Measurements from ENCODE around the gene HOATZ.
A peak's percentile ranks its signal among the peaks of the same experiment; 100 is the strongest.

Gene HOATZ

GRCh38 chr11:111523343-111523742 is 8.8 kb downstream of the HOATZ start:
- DNase-seq = no peak

DNA sequence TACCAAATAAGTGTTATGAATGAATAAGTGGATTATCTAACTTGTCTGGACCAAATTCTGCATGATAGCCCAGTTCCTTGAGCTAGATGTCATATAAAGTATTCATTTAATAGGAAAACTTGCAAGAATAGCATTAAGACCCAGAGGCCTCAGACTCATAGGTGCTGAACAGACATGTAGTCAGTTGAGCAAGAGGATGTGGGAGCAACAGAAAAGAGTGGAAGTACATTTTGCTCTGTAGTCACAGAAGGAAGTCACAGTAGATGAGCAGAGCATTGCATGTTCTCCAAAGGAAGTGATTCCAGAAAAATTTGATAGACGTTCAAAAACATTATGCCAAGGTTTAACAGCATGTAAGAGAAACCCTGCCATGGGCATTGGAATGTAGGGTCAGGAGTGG is 9.5 kb downstream of the HOATZ start:
- no peak for DNase-seq

- no peak for DNase-seq
Measured at GRCh38 chr11:111525456-111525855, 10.9 kb downstream of the HOATZ start.

GRCh38 chr11:111526501-111526900 is 11.9 kb downstream of the HOATZ start:
- DNase-seq = no peak

DNA sequence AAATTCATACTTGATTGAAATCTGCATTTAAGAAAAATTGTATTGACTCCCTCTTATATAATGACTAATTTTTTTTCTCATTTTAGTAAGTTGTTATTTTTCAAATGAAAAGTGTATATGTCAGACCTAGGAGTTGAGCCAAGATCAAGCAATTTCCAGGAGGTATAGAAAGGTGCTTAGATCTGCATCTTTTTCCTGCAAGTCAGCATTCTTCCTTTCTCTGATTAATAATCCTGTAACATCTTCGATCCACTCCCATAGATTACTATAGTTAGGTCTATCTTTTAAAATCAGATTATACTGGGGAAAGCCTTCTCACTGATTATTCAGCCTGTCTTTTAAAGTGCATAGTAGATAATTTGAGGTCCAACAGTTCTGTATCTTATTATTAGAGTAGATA is 12.7 kb downstream of the HOATZ start:
- no peak for DNase-seq

DNA sequence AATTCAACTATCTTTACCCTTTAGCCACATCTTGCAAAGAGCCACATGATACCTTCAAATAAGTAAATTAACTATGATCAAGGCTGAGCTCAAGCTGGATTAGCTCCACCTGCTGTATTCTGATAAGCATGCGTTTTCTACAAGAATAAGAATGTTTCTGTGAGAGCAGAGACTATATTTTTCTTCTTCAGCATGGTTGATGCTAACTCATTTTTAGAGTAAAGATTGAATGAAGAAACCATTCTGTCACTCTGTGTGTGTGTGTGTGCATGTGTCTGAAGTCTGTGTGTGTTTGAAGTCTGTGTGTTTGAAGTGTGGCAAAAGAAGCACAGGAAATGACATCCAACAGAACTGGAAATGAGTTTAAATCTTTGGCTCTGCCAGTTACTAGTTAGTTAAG is 14.0 kb downstream of the HOATZ start:
- no peak for DNase-seq

GRCh38 chr11:111530091-111530490 is 15.5 kb downstream of the HOATZ start:
- no peak for DNase-seq

- no peak for DNase-seq
Measured at GRCh38 chr11:111531136-111531535, 16.6 kb downstream of the HOATZ start.

GRCh38 chr11:111531687-111532364 is 17.2 kb downstream of the HOATZ start:
- DNase-seq = peak; percentile 74

DNA sequence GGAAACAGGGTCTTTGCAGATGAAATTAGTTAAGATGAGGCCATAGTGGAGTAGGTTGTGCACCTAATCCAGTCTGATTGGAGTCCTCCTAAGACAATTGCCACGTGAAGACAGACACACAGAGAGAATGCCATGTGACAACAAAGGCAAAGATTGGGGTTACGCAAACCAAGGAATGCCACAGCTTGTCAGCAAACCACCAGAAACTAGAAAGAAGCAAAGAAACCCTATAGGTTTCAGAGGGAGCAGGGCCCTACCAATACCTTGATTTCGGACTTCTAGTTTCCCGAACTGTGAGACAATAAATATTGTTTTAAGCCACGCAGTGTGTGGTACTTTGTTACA is 17.8 kb downstream of the HOATZ start:
- DNase-seq = no peak

GRCh38 chr11:111535281-111535680 is 20.7 kb downstream of the HOATZ start:
- DNase-seq = no peak

DNA sequence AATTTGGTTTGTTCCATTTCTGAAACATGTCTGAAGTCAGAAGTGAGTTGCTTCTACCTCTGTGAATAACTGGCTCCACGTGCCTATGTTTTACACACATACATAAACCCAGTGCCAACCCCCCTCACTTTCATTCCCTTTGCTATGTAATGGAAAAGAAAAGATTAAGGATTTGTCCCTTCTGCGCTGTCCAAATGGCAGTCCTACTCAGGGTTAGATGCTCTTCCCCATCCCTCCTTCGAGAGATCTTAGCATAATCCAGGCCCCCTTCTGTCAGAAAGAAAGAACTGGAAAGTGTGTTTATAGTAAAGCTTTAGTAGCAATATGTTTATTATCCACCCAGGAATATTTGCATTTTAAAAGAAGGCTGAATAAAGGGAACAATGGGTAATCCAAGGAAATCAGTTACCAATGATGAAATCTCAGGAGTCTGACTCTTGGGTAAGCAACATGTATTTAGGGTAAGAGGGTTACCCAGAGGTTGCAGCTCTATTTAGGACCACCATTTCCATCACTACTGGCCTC is 22.8 kb downstream of the HOATZ start:
- DNase-seq = no peak

- DNase-seq = no peak
Measured at GRCh38 chr11:111538407-111539114, 24.0 kb downstream of the HOATZ start.

GRCh38 chr11:111539426-111540113 is 25.0 kb downstream of the HOATZ start:
- no peak for DNase-seq

DNA sequence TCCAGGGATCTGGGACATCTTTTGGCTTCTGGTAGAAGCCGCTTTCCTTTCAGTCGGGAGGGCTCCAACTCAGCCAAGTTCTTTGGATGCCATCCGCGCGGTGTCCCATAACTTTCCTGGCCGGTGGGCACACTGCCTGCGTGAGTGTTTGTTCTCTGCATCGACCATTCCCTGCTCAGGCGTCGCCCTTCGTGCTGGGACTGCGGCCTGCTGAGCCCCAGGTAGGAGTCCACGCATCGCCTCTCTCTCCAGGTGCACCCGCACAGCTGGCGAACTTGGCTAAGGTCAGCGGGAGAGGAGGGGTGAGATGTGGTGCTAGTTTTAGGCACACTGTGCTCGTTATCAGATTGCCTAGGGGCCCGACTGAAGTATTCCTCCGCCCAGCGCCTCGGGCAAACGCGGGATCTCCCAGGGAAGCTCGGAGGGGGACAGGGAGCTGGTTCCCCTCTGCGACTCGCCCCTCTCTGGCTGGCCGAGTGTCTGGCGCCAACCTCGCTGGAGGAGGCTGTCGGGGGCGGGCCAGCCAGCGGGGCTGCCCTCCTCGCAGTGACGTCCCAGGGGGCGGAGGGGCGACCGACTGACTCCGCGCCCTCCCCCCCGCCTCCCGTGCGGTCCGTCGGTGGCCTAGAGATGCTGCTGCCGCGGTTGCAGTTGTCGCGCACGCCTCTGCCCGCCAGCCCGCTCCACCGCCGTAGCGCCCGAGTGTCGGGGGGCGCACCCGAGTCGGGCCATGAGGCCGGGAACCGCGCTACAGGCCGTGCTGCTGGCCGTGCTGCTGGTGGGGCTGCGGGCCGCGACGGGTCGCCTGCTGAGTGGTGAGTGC is 25.7 kb downstream of the HOATZ start, which contains the start of gene LAYN:
Gene LAYN (plus strand): TSS at position 607 of the 823 bp plus-strand sequence. CDS start 124 bp downstream, at position 731.
- peak; percentile 72 for DNase-seq

- no peak for DNase-seq
Measured at GRCh38 chr11:111540937-111541253, 26.3 kb downstream of the HOATZ start.

DNA sequence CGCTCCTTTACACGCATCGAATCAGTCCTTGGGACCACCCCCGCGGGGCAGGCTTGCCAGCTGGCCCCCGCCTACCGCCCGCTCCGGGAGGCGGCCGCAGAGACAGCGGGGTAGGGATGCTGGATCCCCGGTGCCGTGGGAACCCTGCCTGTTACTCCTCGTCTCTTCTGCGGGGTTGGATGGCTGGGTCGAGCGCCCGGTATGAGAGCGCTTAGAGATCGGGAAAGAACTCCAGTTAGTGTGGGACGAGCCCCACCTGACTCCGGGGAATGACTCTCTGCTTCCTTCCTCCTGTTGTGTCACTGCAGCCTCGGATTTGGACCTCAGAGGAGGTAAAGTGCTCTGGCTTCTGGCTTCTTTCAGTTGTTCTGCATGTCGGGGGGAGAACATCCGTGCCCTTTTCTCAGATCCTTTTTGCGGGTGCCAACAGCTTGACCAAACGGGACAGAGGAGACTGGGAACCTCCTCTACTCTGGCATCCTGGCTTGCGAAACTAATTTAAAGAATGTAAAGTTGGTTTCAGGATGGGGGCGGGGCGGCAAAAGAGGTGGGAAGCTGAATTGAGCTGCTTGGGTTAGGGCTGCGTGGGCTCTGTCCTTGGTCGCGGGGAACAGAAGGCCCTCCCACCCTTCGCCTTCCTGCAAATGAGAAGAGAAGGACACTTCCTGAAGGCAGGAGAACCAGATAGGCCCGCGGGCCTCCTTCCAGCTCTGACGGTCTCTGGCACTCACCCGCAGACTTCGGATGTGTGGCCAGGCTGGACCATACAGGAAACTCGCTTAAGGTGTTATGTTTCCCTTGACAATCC is 26.9 kb downstream of the HOATZ start:
- peak; percentile 58 for DNase-seq

DNA sequence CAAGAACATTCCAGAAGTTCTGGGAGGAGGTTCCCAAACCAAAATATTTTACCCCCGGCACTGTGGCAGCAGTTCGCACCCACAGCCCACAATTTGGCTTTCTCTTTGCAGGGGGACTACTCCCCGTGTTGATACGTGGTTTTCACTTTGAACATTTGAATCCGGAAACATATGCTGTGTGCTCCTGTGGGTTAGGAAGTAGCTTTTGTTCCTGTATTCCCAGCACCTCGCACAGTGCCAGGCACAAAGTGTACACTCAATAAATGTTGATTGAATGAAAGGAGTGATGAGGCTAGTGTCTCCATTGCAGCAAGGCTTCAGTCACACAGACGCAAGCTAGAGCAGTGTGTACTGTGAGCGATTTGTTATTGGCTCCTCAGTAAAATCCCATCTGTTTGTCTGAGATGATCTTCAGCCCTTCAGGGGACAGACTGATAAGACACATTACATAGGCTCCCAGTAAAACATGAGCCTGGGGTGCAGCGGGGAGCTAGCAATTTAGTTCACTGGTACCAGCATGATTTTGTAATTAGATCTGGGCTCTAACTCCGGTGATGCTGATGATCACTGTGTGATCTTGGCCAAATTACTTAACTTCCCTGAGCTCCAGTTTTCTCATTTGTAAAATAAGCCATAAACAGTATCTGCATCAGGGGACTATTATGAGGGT is 28.2 kb downstream of the HOATZ start:
- DNase-seq = no peak

DNA sequence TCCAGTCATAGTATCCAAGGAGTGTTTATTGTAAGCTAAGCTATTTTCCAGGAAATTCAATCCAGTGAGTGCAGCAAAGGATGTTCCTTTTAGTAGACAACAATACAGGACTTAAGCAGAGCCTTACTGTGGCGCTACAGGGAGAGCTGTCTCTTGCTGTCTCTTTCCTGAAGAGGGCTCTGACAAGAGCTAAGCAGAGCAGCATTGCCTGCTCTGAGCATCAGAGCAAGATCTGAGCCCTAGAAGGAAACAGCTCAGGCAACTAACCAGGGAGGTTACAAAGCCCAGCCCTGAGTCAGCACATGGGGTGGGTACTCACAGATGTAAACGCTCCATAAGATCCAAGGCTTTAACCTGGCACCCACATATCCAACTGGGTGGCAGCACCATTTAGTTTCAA is 33.9 kb downstream of the HOATZ start:
- DNase-seq = no peak

GRCh38 chr11:111549196-111549868 is 34.8 kb downstream of the HOATZ start:
- DNase-seq = no peak

GRCh38 chr11:111549869-111550203 is 35.3 kb downstream of the HOATZ start:
- no peak for DNase-seq
